AG10803 (cell line): ENCODE data around the gene NSFL1C.

Source experiments
- DNase-seq: peaks from one replicate; pipeline ENCODE4 v3.0.0; 2010; ENCODE audit warnings: low read depth
- H3K4me3 ChIP-seq: 2 replicates; pipeline ENCODE4 v1.5.1; 2011; ENCODE audit warnings: mild to moderate bottlenecking, low read length, control low read depth
- CTCF ChIP-seq: conservative IDR thresholded peaks from 2 replicates; pipeline ENCODE4 v1.5.1; 2011; ENCODE audit warnings: mild to moderate bottlenecking, low read length, control low read depth, inconsistent platforms

The NSFL1C gene

GRCh38 chr20:1457992-1458391 is 8.7 kb downstream of the NSFL1C start:
- H3K4me3 ChIP-seq = no peak overlapping the region
- DNase-seq = no peak

GRCh38 chr20:1456300-1456699 is 10.3 kb downstream of the NSFL1C start:
- H3K4me3 ChIP-seq = no peak overlapping the region
- DNase-seq = peak; percentile 55
- no peak for TF ChIP-seq CTCF

More at GRCh38 chr20:1457992-1458391, 8.7 kb downstream of the NSFL1C start:
- TF ChIP-seq CTCF = no peak

GRCh38 chr20:1450926-1451491 is 15.6 kb downstream of the NSFL1C start:
- no peak for DNase-seq
- no peak for TF ChIP-seq CTCF
- no peak overlapping the region for H3K4me3 ChIP-seq

- no peak for TF ChIP-seq CTCF
- DNase-seq = no peak
- no peak overlapping the region for H3K4me3 ChIP-seq
These were observed 17.3 kb downstream of the NSFL1C start for GRCh38 chr20:1449370-1449769.

GRCh38 chr20:1448081-1448620 is 18.5 kb downstream of the NSFL1C start:
- H3K4me3 ChIP-seq = no peak overlapping the region
- TF ChIP-seq CTCF = no peak
- no peak for DNase-seq

GRCh38 chr20:1446536-1446935 is 20.1 kb downstream of the NSFL1C start:
- no peak for DNase-seq
- no peak for TF ChIP-seq CTCF
- H3K4me3 ChIP-seq = no peak overlapping the region

GRCh38 chr20:1443085-1443484 is 23.6 kb downstream of the NSFL1C start:
- DNase-seq = no peak
- TF ChIP-seq CTCF = no peak
- no peak overlapping the region for H3K4me3 ChIP-seq
